HepG2 (cell line): ENCODE results near the gene GPR32. TPM values are rescaled to one million over a fixed set of nuclear protein-coding genes. Genes with fewer than 3 reads are reported as not detected.

Source experiments
- CREM ChIP-seq, 2 experiments: sonication (generic) in 1 of 2; formaldehyde crosslinking in 1 of 2; IDR thresholded peaks; 2 replicates each; pipeline versions ENCODE4 v1.4.0 to v1.6.1; 2016 to 2020; ENCODE audit warnings: antibody characterized with exemption in 1 of 2, mild to moderate bottlenecking in 1 of 2, missing genetic modification reagents in 1 of 2
- DDIT3 ChIP-seq: sonication (generic); formaldehyde crosslinking; IDR thresholded peaks from 2 replicates; pipeline ENCODE4 v1.4.0; 2020; ENCODE audit warnings: mild to moderate bottlenecking, missing genetic modification reagents
- HNF1B ChIP-seq: sonication (generic); formaldehyde crosslinking; IDR thresholded peaks from 2 replicates; pipeline ENCODE4 v1.5.1; 2020; ENCODE audit warnings: mild to moderate bottlenecking, moderate library complexity, missing genetic modification reagents
- MED1 ChIP-seq: sonication (generic); formaldehyde crosslinking; IDR thresholded peaks from 2 replicates; pipeline ENCODE4 v1.4.0; 2020; ENCODE audit warnings: missing genetic modification reagents
- PRDM15 ChIP-seq: sonication (generic); formaldehyde crosslinking; IDR thresholded peaks from 2 replicates; pipeline ENCODE4 v1.4.0; 2020; ENCODE audit warnings: missing genetic modification reagents
- ZNF317 ChIP-seq: sonication (generic); formaldehyde crosslinking; IDR thresholded peaks from 2 replicates; pipeline ENCODE4 v1.5.0; 2020; ENCODE audit warnings: mild to moderate bottlenecking, missing genetic modification reagents
- ZNF550 ChIP-seq: sonication (generic); formaldehyde crosslinking; IDR thresholded peaks from 2 replicates; pipeline ENCODE4 v1.4.0; 2020; ENCODE audit warnings: mild to moderate bottlenecking, missing genetic modification reagents, borderline replicate concordance
- ZNF781 ChIP-seq: sonication (generic); formaldehyde crosslinking; IDR thresholded peaks from 2 replicates; pipeline ENCODE4 v1.5.1; 2020; ENCODE audit warnings: borderline replicate concordance, mild to moderate bottlenecking, missing genetic modification reagents; ENCODE audit errors: not compliant biosample characterization
- polyA plus RNA-seq, 8 experiments: library from polyadenylated mRNA; depleted of rRNA in 3 of 8; stranded (reverse) in 7 of 8; unstranded in 1 of 8; fragments of >200 nt; fragmentation: Illumina TruSeq in 4 of 8; extraction: Trizol in 4 of 8; gene quantifications; 2 replicates each; pipeline versions ENCODE4 v1.2.1 to v1.2.3, GENCODE V29; 2011 to 2016; ENCODE audit warnings: low read depth in 4 of 8, missing spikeins in 1 of 8, mixed read lengths in 1 of 8; ENCODE audit not compliant: insufficient read depth in 1 of 8
- total RNA-seq, 5 experiments: library from RNA; depleted of rRNA; stranded (reverse); fragments of >200 nt; fragmentation: Illumina TruSeq; extraction: Trizol; gene quantifications; 2 replicates each; pipeline ENCODE4 v1.2.3, GENCODE V29; 2016; ENCODE audit warnings: low read depth in 1 of 5

Gene GPR32
- total and polyA plus RNA-seq, 2 of the 13 experiments (the other 11 are each of a cell fraction or from before 2014, with no cell fraction given) = not detected

GRCh38 chr19:50770888-50771287 lies 624 bp downstream of the GPR32 start (continued):
- TF ChIP-seq PRDM15 (CRISPR knock-in tag) (no peak), HNF1B (no peak), DDIT3 (no peak), ZNF781 (no peak), MED1 (no peak), CREM (IDR thresholded peaks at IDR 0.05) (no peak), CREM (CRISPR knock-in tag; IDR thresholded peaks at IDR 0.05) (no peak), ZNF550 (CRISPR knock-in tag) (no peak), ZNF317 (CRISPR knock-in tag) (no peak)
